SK-N-SH (cell line): Measurements from ENCODE around the gene RAB40C. TPM values are rescaled to one million over a fixed set of nuclear protein-coding genes. Genes with fewer than 3 reads are reported as not detected.

Source experiments
- CTCF ChIA-PET: fragments of 300-600, 350-600 bp; formaldehyde crosslinking; extraction: SDS; loops from one replicate; lab custom pipeline; 2021; lab: Yijun Ruan, JAX
- POLR2A ChIA-PET: fragments of 350-600 bp; sonication (Branson Sonifier 250); formaldehyde crosslinking; extraction: SDS; loops from one replicate; lab custom pipeline; 2020; ENCODE audit warnings: antibody characterized with exemption, inconsistent platforms; lab: Yijun Ruan, JAX
- DNase-seq: peaks from one replicate; pipeline ENCODE4 v3.0.0; 2012
- H2AFZ ChIP-seq: fragments of 200-600 bp; sonication (generic); 2 replicates; pipeline ENCODE4 v1.8.1; 2016; ENCODE audit warnings: antibody characterized with exemption, mild to moderate bottlenecking, low read depth
- H3F3A ChIP-seq: fragments of 200-600 bp; sonication (generic); replicated peaks from 2 replicates; pipeline ENCODE3; 2016; ENCODE audit warnings: antibody characterized with exemption, mild to moderate bottlenecking; ENCODE audit not compliant: insufficient read depth
- H3K27ac ChIP-seq, 2 experiments: fragments of 200-500 bp in 1 of 2; fragments of 200-600 bp in 1 of 2; sonication (Bioruptor generic) in 1 of 2; sonication (generic), shearing (Covaris generic) in 1 of 2; 2 replicates each; pipeline versions ENCODE4 v1.5.1 to v1.6.1; 2014 to 2016; ENCODE audit warnings: low read depth in 2 of 2, inconsistent platforms in 1 of 2, low read length in 1 of 2, mild to moderate bottlenecking in 1 of 2, mixed read lengths in 1 of 2
- H3K27me3 ChIP-seq: fragments of 200-600 bp; sonication (generic), shearing (Covaris generic); 2 replicates; pipeline ENCODE4 v1.6.1; 2016; ENCODE audit warnings: mixed run types; ENCODE audit not compliant: insufficient read depth
- H3K36me3 ChIP-seq, 2 experiments: fragments of 200-500 bp in 1 of 2; fragments of 200-600 bp in 1 of 2; sonication (Bioruptor generic) in 1 of 2; sonication (generic) in 1 of 2; replicated peaks in 1 of 2; 2 replicates each; pipeline versions ENCODE3 to v1.5.1; 2014 to 2016; ENCODE audit warnings: low read length in 1 of 2, mild to moderate bottlenecking in 1 of 2; ENCODE audit not compliant: insufficient read depth in 2 of 2, control insufficient read depth in 1 of 2
- H3K4me1 ChIP-seq, 2 experiments: fragments of 200-500 bp in 1 of 2; fragments of 200-600 bp in 1 of 2; sonication (Bioruptor generic) in 1 of 2; sonication (generic), shearing (Covaris generic) in 1 of 2; 2 replicates each; pipeline versions ENCODE4 v1.5.1 to v1.6.1; 2014 to 2016; ENCODE audit warnings: low read depth in 1 of 2, low read length in 1 of 2, mixed run types in 1 of 2; ENCODE audit not compliant: insufficient read depth in 2 of 2, control insufficient read depth in 1 of 2
- H3K4me2 ChIP-seq: fragments of 200-600 bp; sonication (generic), shearing (Covaris generic); 2 replicates; pipeline ENCODE4 v1.6.1; 2017; ENCODE audit warnings: mixed run types
- H3K4me3 ChIP-seq, 2 experiments: fragments of 200-500 bp in 1 of 2; fragments of 200-600 bp in 1 of 2; sonication (Bioruptor generic) in 1 of 2; sonication (generic), shearing (Covaris generic) in 1 of 2; 2 replicates each; pipeline versions ENCODE4 v1.5.1 to v1.8.1; 2014 to 2016; ENCODE audit warnings: low read depth in 2 of 2, inconsistent platforms in 1 of 2, low read length in 1 of 2, mild to moderate bottlenecking in 1 of 2, mixed read lengths in 1 of 2, moderate library complexity in 1 of 2
- H3K79me2 ChIP-seq: fragments of 200-600 bp; sonication (generic); 2 replicates; pipeline ENCODE4 v1.8.1; 2017; ENCODE audit warnings: mild to moderate bottlenecking; ENCODE audit not compliant: insufficient read depth
- H3K9ac ChIP-seq: fragments of 200-600 bp; sonication (generic); 2 replicates; pipeline ENCODE4 v1.6.1; 2017; ENCODE audit warnings: mixed run types
- H3K9me2 ChIP-seq: fragments of 200-600 bp; sonication (generic); 2 replicates; pipeline ENCODE4 v1.6.1; 2017; ENCODE audit warnings: mixed run types
- H3K9me3 ChIP-seq: fragments of 200-600 bp; sonication (generic); 2 replicates; pipeline ENCODE4 v1.6.1; 2017; ENCODE audit warnings: mixed run types, mild to moderate bottlenecking, moderate library complexity
- H4K20me1 ChIP-seq: fragments of 200-600 bp; sonication (generic); 2 replicates; pipeline ENCODE4 v1.6.1; 2017; ENCODE audit warnings: mild to moderate bottlenecking, mixed run types; ENCODE audit not compliant: insufficient read depth
- CHD2 ChIP-seq: fragments of 150-350 bp; IDR thresholded peaks from 2 replicates; pipeline ENCODE4 v1.6.1; 2018; ENCODE audit warnings: low read length; ENCODE audit not compliant: partially characterized antibody
- CTCF ChIP-seq: fragments of 200-600 bp; sonication (generic); IDR thresholded peaks from 2 replicates; pipeline ENCODE4 v1.6.1; 2017; ENCODE audit warnings: antibody characterized with exemption, mild to moderate bottlenecking, moderate library complexity
- JUND ChIP-seq: IDR thresholded peaks from 2 replicates; pipeline ENCODE4 v1.4.0; 2012
- MEF2A ChIP-seq: IDR thresholded peaks from 2 replicates; pipeline ENCODE4 v1.4.0; 2012; ENCODE audit warnings: low read depth, borderline replicate concordance
- MXI1 ChIP-seq: IDR thresholded peaks from 2 replicates; pipeline ENCODE4 v1.6.1; 2012; ENCODE audit warnings: mild to moderate bottlenecking, low read depth, low read length, improper control_type of control experiment
- RAD21 ChIP-seq: IDR thresholded peaks from 2 replicates; pipeline ENCODE4 v1.6.1; 2012; ENCODE audit warnings: mild to moderate bottlenecking, low read length
- REST ChIP-seq: IDR thresholded peaks from 2 replicates; pipeline ENCODE4 v1.6.1; 2012; ENCODE audit warnings: mild to moderate bottlenecking, low read depth, low read length, moderate library complexity
- RFX5 ChIP-seq: IDR thresholded peaks from 2 replicates; pipeline ENCODE4 v1.6.1; 2012; ENCODE audit warnings: mild to moderate bottlenecking, improper control_type of control experiment, low read length
- RXRA ChIP-seq: IDR thresholded peaks from 2 replicates; pipeline ENCODE4 v1.4.0; 2012; ENCODE audit warnings: low read depth, mild to moderate bottlenecking, borderline replicate concordance
- TAF1 ChIP-seq: IDR thresholded peaks from 2 replicates; pipeline ENCODE4 v1.6.1; 2012; ENCODE audit warnings: low read depth, mild to moderate bottlenecking, low read length, moderate library complexity, borderline replicate concordance
- TEAD4 ChIP-seq: IDR thresholded peaks from 2 replicates; pipeline ENCODE4 v1.4.0; 2012; ENCODE audit warnings: mild to moderate bottlenecking, borderline replicate concordance; ENCODE audit not compliant: insufficient read depth
- WGBS: methylation state at CpG from one replicate; pipeline ENCODE4 v1.1.6; 2017; ENCODE audit warnings: low lambda C conversion rate; 5-methylcytosine and 5-hydroxymethylcytosine counted together
- polyA plus RNA-seq, 3 experiments: library from polyadenylated mRNA; depleted of rRNA; stranded (reverse); fragments of >200 nt; gene quantifications; 2 replicates each; pipeline ENCODE4 v1.2.3, GENCODE V29; 2012

The RAB40C gene
- polyA plus RNA-seq, 1 of the 3 experiments (the other 2 are of a cell fraction), result 13.0 TPM

GRCh38 chr16:658679-659571 is 69.1 kb downstream of the RAB40C start:
- peaks cover 0 to 56% of the 10 kb centered on the region in 2 experiments for H3K36me3 ChIP-seq
- no peak overlapping the region for H3K4me3 ChIP-seq
- no peak overlapping the region; a peak in 1 of 4 replicates for H3K27ac ChIP-seq
- H3K9me3 ChIP-seq, result no peaks in the 10 kb centered on the region
- no peaks in the 10 kb centered on the region for H3K79me2 ChIP-seq
- H3K9ac ChIP-seq, result no peak overlapping the region
- WGBS, result 97% methylated on average over 19 of the region's 35 CpGs
- ChIA-PET CTCF (interaction anchor here (0.7 to 6.7 kb wide), 7 partner anchors 9 to 32 kb away, joined by 3 to 92 read pairs (median 7); partner anchors contain the start of genes RHBDL1, RHOT2, STUB1 and WDR24), POLR2A (interaction anchor here (0.8 to 1.2 kb wide), 2 partner anchors 9 to 29 kb away, joined by 3 to 4 read pairs; no protein-coding TSS in a partner anchor)
- no peak overlapping the region for H3K4me2 ChIP-seq
- no peaks in the 10 kb centered on the region for H4K20me1 ChIP-seq
- DNase-seq, result peak; percentile 56
- no peak overlapping the region for H2AFZ ChIP-seq
- no peaks in the 10 kb centered on the region for H3K27me3 ChIP-seq
- H3K9me2 ChIP-seq, result no peaks in the 10 kb centered on the region
- H3F3A ChIP-seq, result no peaks in the 10 kb centered on the region
- TF ChIP-seq RAD21 (no peak), CTCF (peak; percentile 33), REST (no peak), TAF1 (no peak)
- peaks cover 3 to 35% of the 10 kb centered on the region in 2 experiments; a peak in 3 of 4 replicates for H3K4me1 ChIP-seq

GRCh38 chr16:659618-660017 is 69.8 kb downstream of the RAB40C start:
- no peak overlapping the region for H2AFZ ChIP-seq
- ChIA-PET CTCF (interaction anchor here (0.7 to 6.7 kb wide), 13 partner anchors 8 to 88 kb away, joined by 3 to 92 read pairs (median 4); partner anchors contain the start of genes MCRIP2, RHBDL1, RHOT2 and STUB1), POLR2A (interaction anchor here (0.8 to 1.5 kb wide), 5 partner anchors 8 to 56 kb away, joined by 3 to 13 read pairs (median 4); partner anchors contain the start of genes METRN and METTL26)
- peaks cover 3 to 35% of the 10 kb centered on the region in 2 experiments; a peak in 3 of 4 replicates for H3K4me1 ChIP-seq
- H3K4me2 ChIP-seq, result no peak overlapping the region
- H3K36me3 ChIP-seq, result peaks cover 0 to 54% of the 10 kb centered on the region in 2 experiments
- H3K4me3 ChIP-seq, result no peak overlapping the region; a peak in 1 of 4 replicates
- H3K9me2 ChIP-seq, result no peaks in the 10 kb centered on the region
- peak overlapping the region in 1 of 2 experiments; percentile 96; a peak in 2 of 4 replicates for H3K27ac ChIP-seq
- TF ChIP-seq CHD2, result no peak
- no peak for TF ChIP-seq MXI1
- no peak for TF ChIP-seq JUND
- no peak for TF ChIP-seq RXRA
- TF ChIP-seq RFX5, result no peak
- no peak for TF ChIP-seq TEAD4
- TF ChIP-seq MEF2A, result no peak
- H3K79me2 ChIP-seq, result no peaks in the 10 kb centered on the region
- no peaks in the 10 kb centered on the region for H4K20me1 ChIP-seq
- no peak for DNase-seq
- no peaks in the 10 kb centered on the region for H3F3A ChIP-seq
- H3K27me3 ChIP-seq, result no peaks in the 10 kb centered on the region
- no peak overlapping the region for H3K9ac ChIP-seq
- H3K9me3 ChIP-seq, result no peaks in the 10 kb centered on the region
- 91% methylated on average over 6 of the region's 20 CpGs for WGBS
